ENCODE results near the gene TBC1D9B. TPM values are rescaled to one million over a fixed set of nuclear protein-coding genes. Genes with fewer than 3 reads are reported as not detected.

Gene TBC1D9B
- total RNA-seq, 1 donor from 2014 or later: 31.1 TPM

DNA sequence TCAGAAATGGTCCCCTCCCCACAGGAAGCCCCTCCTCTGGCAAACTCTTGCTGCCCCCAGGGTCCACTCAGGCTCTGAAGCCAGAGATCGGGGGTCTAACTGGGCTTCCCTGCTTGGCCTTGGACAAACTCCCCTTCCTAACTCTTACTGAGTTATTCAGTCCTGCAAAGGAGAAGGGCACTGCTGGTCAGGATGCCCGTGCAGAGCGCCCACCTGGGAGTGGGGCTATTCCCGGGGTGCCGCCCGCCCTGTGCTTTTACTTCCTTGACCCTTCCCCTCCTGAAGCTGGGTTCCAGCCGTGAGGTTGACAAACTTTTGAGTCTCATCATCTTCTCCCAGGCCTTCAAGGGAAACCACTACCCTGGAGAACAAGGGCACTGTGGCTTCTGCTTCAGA, 4.9 kb downstream of the TBC1D9B start:
- intact Hi-C loops (cut with micrococcal nuclease): no loop called here
- no peak for DNase-seq
- H3K4me3 ChIP-seq: no peak overlapping the region
- H3K4me1 ChIP-seq: peaks cover 13% of the 10 kb centered on the region
- peaks cover 51% of the 10 kb centered on the region for H3K36me3 ChIP-seq
- TF ChIP-seq, protein P1, sequence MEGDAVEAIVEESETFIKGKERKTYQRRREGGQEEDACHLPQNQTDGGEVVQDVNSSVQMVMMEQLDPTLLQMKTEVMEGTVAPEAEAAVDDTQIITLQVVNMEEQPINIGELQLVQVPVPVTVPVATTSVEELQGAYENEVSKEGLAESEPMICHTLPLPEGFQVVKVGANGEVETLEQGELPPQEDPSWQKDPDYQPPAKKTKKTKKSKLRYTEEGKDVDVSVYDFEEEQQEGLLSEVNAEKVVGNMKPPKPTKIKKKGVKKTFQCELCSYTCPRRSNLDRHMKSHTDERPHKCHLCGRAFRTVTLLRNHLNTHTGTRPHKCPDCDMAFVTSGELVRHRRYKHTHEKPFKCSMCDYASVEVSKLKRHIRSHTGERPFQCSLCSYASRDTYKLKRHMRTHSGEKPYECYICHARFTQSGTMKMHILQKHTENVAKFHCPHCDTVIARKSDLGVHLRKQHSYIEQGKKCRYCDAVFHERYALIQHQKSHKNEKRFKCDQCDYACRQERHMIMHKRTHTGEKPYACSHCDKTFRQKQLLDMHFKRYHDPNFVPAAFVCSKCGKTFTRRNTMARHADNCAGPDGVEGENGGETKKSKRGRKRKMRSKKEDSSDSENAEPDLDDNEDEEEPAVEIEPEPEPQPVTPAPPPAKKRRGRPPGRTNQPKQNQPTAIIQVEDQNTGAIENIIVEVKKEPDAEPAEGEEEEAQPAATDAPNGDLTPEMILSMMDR (IDR thresholded peaks at IDR 0.05; ENCODE audit: borderline replicate concordance): no peak
- no peak overlapping the region for H3K27ac ChIP-seq (replicated peaks)
- no peaks in the 10 kb centered on the region for H3K9me3 ChIP-seq (replicated peaks)
- H3K27me3 ChIP-seq (ENCODE audit: low read depth): no peaks in the 10 kb centered on the region

DNA sequence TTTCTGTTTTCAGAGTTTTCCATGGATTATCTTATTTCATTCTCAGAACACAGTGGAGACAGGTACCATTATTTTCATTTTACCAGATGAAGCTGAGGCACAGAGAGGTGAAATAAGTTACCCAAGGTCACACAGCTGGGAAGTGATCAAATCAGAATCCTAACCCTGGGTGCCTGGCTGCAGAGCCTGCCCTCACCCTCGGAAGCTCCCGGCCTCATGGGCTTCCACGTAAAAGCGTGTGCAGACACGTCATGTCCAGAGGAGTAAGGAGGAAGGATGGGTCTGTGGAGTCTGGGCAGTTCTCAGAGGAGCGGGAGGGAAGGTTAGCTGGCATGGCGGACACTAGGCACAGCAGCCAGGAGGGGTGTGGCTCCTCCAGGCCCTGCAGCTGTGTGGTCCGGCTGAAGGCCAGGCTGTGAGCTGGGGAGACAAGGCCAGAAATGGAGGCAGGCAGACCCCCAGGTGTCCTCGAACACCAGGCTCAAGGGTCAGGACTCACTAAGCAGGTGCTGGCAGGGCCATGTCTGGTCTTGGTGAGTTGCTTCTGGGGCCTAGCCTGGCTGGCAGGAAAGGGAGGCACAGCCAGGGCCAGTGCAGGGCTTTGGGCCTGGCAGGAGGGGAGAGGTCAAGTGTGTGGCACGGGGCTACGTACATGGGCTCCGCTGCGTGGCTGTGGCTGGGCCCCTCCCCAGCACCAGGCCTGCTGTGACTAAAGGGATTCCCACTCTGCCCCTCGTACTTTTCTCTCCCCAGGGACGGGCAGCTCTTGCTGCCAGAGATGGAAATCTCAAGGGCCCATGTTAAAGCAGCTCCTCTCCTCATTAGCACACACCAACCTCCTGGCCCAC, 5.6 kb downstream of the TBC1D9B start:
- H3K36me3 ChIP-seq: peaks cover 58% of the 10 kb centered on the region
- intact Hi-C loops (cut with micrococcal nuclease): no loop called here
- TF ChIP-seq, protein P1 (IDR thresholded peaks at IDR 0.05; ENCODE audit: borderline replicate concordance): no peak

DNA sequence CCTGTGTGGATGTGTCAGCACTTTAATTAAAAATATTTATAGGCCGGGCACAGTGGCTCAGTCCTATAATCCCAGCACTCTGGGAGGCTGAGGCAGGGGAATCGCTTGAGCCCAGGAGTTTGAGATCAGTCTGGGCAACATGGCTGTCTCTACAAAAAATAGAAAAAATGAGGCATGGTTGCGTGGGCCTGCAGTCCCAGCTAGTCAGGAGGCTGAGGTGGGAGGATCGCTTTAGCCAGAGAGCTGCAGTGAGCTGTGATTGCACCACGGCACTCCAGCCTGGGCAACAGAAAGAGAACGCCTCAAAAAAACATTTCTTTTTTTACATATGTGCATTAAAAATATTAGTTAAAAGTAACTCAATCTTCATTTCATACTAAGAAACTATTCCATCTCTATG, 6.2 kb downstream of the TBC1D9B start:
- H3K4me1 ChIP-seq: peaks cover 4% of the 10 kb centered on the region
- no peak for DNase-seq
- no peaks in the 10 kb centered on the region for H3K27me3 ChIP-seq (ENCODE audit: low read depth)
- TF ChIP-seq, protein P1 (IDR thresholded peaks at IDR 0.05; ENCODE audit: borderline replicate concordance): no peak
- H3K36me3 ChIP-seq: peaks cover 64% of the 10 kb centered on the region
- intact Hi-C loops (cut with micrococcal nuclease): no loop called here
- no peak overlapping the region for H3K4me3 ChIP-seq
- no peak overlapping the region for H3K27ac ChIP-seq (replicated peaks)
- H3K9me3 ChIP-seq (replicated peaks): no peaks in the 10 kb centered on the region

More for the DNA sequence above, 5.6 kb downstream of the TBC1D9B start:
- Histone ChIP-seq H3K27me3 (ENCODE audit: low read depth) (no peaks in the 10 kb centered on the region), H3K4me1 (peaks cover 11% of the 10 kb centered on the region), H3K4me3 (no peak overlapping the region), H3K27ac (replicated peaks) (no peak overlapping the region), H3K9me3 (replicated peaks) (no peaks in the 10 kb centered on the region)
- no peak for DNase-seq

DNA sequence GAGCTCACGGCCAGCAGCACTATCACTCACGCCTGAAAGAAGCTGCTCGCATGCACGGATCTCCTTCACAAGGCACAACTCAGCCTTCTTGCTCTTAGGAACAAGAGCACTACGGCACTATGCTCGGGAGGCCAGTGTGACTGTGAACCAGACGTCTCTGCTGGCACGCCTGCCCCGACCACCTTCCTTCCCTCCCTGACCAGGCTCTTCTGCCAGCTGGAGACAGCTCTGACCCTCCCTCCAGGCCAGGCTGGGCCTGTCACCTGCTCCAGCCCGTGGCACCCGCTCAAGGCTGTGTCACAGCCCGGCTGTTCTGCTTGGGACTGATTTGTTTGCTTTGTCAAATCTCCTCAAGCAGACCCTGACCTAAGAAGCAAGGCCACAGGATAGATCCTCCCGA, 7.0 kb downstream of the TBC1D9B start:
- Histone ChIP-seq H3K4me1 (no peaks in the 10 kb centered on the region), H3K27me3 (ENCODE audit: low read depth) (no peaks in the 10 kb centered on the region), H3K36me3 (peaks cover 72% of the 10 kb centered on the region), H3K4me3 (no peak overlapping the region), H3K27ac (replicated peaks) (no peak overlapping the region), H3K9me3 (replicated peaks) (no peaks in the 10 kb centered on the region)
- intact Hi-C loops (cut with micrococcal nuclease): no loop called here
- no peak for DNase-seq
- TF ChIP-seq, protein P1 (IDR thresholded peaks at IDR 0.05; ENCODE audit: borderline replicate concordance): no peak

DNA sequence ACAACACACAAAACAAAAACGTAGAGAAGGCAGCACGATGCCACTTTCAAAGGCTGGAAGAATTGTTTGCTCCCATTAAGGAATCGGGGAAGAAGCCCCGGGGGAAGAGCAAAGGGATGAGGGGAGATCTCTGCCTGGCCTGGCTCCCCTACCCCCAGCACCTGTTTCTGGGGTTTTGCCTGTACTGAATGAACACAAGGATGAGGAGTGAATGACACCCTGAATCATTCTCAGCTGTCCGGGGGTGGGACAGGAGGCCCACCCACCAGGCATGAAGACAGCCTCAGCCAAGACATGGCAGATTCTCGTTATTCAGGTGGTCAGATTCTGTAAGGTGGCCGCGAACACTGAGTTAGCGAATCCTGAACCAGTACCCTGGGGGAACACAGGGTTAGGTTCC, 7.5 kb downstream of the TBC1D9B start:
- TF ChIP-seq, protein P1 (IDR thresholded peaks at IDR 0.05; ENCODE audit: borderline replicate concordance): no peak
- no peak overlapping the region for H3K4me3 ChIP-seq
- H3K27ac ChIP-seq (replicated peaks): no peak overlapping the region
- no peaks in the 10 kb centered on the region for H3K27me3 ChIP-seq (ENCODE audit: low read depth)
- DNase-seq: no peak
- no peaks in the 10 kb centered on the region for H3K4me1 ChIP-seq
- H3K36me3 ChIP-seq: peaks cover 77% of the 10 kb centered on the region
- H3K9me3 ChIP-seq (replicated peaks): no peaks in the 10 kb centered on the region
- intact Hi-C loops (cut with micrococcal nuclease): no loop called here
